ENCODE results near the gene EGLN3.
A peak's percentile ranks its signal among the peaks of the same experiment; 100 is the strongest.

Gene EGLN3

DNA sequence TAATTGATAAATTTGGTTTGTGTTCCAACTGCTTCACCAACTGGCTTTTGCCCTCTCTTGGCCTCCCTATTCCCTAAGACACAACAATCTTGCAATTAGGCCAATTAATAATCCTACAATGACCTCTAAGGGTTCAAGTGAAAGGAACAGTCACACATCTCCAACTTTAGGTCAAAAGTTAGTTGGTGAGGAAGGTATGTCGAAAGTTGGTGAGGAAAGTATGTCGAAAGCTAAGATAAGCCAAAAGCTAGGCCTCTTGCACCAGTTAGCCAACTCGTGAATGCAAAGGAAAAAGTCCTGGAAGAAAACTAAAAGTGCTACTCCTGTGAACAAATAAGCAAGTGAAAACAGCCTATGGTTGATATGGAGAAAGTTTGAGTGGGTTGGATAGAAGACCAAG, 32.6 kb downstream of the EGLN3 start:
- H3K27me3 ChIP-seq (ENCODE audit: insufficient read depth, low read length, poor library complexity), result no peaks in the 10 kb centered on the region
- H3K9ac ChIP-seq (ENCODE audit: low read depth, low read length), result no peak overlapping the region
- TF ChIP-seq EZH2 (IDR thresholded peaks at IDR 0.05; ENCODE audit: borderline replicate concordance, low read depth, low read length, severe bottlenecking), result no peak
- TF ChIP-seq, protein P1, sequence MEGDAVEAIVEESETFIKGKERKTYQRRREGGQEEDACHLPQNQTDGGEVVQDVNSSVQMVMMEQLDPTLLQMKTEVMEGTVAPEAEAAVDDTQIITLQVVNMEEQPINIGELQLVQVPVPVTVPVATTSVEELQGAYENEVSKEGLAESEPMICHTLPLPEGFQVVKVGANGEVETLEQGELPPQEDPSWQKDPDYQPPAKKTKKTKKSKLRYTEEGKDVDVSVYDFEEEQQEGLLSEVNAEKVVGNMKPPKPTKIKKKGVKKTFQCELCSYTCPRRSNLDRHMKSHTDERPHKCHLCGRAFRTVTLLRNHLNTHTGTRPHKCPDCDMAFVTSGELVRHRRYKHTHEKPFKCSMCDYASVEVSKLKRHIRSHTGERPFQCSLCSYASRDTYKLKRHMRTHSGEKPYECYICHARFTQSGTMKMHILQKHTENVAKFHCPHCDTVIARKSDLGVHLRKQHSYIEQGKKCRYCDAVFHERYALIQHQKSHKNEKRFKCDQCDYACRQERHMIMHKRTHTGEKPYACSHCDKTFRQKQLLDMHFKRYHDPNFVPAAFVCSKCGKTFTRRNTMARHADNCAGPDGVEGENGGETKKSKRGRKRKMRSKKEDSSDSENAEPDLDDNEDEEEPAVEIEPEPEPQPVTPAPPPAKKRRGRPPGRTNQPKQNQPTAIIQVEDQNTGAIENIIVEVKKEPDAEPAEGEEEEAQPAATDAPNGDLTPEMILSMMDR (IDR thresholded peaks at IDR 0.05; ENCODE audit: borderline replicate concordance, extremely low read depth, low read length, poor library complexity, severe bottlenecking), result no peak
- no peak overlapping the region for H2AFZ ChIP-seq (ENCODE audit: low read depth, low read length)
- H3K36me3 ChIP-seq (ENCODE audit: insufficient read depth, low read length), result peaks cover 17% of the 10 kb centered on the region
- H3K4me1 ChIP-seq (ENCODE audit: insufficient read depth, low read length), result peaks cover 30% of the 10 kb centered on the region
- H3K9me3 ChIP-seq (ENCODE audit: insufficient read depth, low read length, severe bottlenecking), result no peaks in the 10 kb centered on the region
- no peak overlapping the region for H3K4me2 ChIP-seq (ENCODE audit: insufficient read depth, low read length)
- no peaks in the 10 kb centered on the region for H4K20me1 ChIP-seq (ENCODE audit: insufficient read depth, low read length)
- DNase-seq (no peak), ATAC-seq (ENCODE audit: insufficient read depth, low read depth) (no peak)
- H3K27ac ChIP-seq (ENCODE audit: low read length), result no peak overlapping the region
- H3K4me3 ChIP-seq (ENCODE audit: low read depth in 1 of 2, low read length in 2 of 2), result no peak overlapping the region
- H3K79me2 ChIP-seq (ENCODE audit: insufficient read depth, low read length), result no peaks in the 10 kb centered on the region

DNA sequence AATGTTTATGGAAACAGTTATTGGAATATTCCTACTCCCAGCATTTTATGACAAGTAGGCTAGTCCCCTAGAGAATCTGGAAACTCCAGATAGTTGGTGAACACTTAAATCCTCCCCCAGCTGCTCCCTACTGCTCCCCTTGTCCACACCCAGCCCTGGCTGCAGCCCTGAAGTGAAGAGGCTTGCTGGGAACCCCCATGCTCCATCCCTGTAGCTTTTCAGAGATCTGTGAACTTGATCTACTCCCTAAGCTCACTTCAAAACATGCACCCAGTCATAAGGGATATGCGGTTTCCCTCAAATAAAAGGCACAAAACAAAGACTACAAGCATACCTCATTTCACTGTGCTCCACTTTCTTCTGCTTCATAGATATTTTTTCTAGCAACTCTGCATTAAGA, 33.2 kb downstream of the EGLN3 start:
- ATAC-seq (ENCODE audit: insufficient read depth, low read depth) (peak; percentile 66), DNase-seq (peak; percentile 19)
- Histone ChIP-seq H3K4me3 (ENCODE audit: low read depth in 1 of 2, low read length in 2 of 2) (no peak overlapping the region), H2AFZ (ENCODE audit: low read depth, low read length) (no peak overlapping the region), H3K36me3 (ENCODE audit: insufficient read depth, low read length) (peaks cover 11% of the 10 kb centered on the region), H3K4me1 (ENCODE audit: insufficient read depth, low read length) (peaks cover 30% of the 10 kb centered on the region), H3K27ac (ENCODE audit: low read length) (no peak overlapping the region), H3K9ac (ENCODE audit: low read depth, low read length) (no peak overlapping the region), H4K20me1 (ENCODE audit: insufficient read depth, low read length) (no peaks in the 10 kb centered on the region), H3K79me2 (ENCODE audit: insufficient read depth, low read length) (no peaks in the 10 kb centered on the region), H3K4me2 (ENCODE audit: insufficient read depth, low read length) (no peak overlapping the region), H3K9me3 (ENCODE audit: insufficient read depth, low read length, severe bottlenecking) (no peaks in the 10 kb centered on the region), H3K27me3 (ENCODE audit: insufficient read depth, low read length, poor library complexity) (no peaks in the 10 kb centered on the region)
- TF ChIP-seq EZH2 (IDR thresholded peaks at IDR 0.05; ENCODE audit: borderline replicate concordance, low read depth, low read length, severe bottlenecking), result no peak
- TF ChIP-seq, protein P1 (IDR thresholded peaks at IDR 0.05; ENCODE audit: borderline replicate concordance, extremely low read depth, low read length, poor library complexity, severe bottlenecking), result no peak

DNA sequence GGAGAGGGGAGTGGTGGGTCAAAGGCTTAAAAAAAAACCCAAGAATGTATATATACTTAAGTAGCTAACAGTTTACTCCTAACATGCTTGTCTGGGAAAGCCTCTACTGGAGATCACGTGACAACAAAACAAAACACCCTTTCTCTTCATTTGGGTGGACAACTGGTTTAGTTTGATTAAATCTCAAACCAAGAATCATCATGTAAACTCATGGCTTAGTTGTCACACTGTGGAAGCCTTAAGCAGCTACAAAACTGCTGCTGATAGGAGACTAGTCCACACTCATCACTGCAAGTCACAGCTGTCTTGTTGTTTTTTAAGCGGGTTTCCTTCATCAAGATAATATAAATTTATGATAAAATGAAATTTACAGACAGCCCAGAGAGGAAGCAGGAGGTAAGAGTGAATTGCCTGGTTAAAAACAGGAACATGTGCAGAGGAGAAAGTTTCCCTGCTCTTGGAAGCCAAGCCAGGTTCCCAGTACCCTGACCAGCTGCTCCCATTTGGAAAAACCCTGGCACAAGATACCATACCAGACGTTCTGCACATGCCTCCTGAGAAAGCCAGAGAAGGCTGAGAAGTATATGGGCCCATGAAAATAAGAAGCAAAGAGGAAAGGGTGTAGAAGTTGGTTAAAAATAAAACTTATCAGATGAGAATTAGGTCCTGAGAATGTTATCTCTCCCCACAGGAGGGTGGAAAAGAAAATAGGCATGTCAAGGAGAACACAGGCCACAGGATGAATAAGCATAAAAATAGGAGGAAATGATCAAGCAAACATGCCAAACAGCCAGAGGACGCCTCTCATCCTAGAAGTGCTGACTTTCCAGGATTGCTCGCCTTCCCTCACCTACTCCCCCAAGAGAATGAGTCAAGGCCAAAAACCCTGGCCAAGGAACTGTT, 34.0 kb downstream of the EGLN3 start:
- no peaks in the 10 kb centered on the region for H4K20me1 ChIP-seq (ENCODE audit: insufficient read depth, low read length)
- H3K36me3 ChIP-seq (ENCODE audit: insufficient read depth, low read length), result peaks cover 4% of the 10 kb centered on the region
- DNase-seq (no peak), ATAC-seq (ENCODE audit: insufficient read depth, low read depth) (no peak)
- no peak overlapping the region for H3K4me2 ChIP-seq (ENCODE audit: insufficient read depth, low read length)
- no peak overlapping the region for H2AFZ ChIP-seq (ENCODE audit: low read depth, low read length)
- H3K9me3 ChIP-seq (ENCODE audit: insufficient read depth, low read length, severe bottlenecking), result no peaks in the 10 kb centered on the region
- peaks cover 30% of the 10 kb centered on the region for H3K4me1 ChIP-seq (ENCODE audit: insufficient read depth, low read length)
- H3K4me3 ChIP-seq (ENCODE audit: low read depth in 1 of 2, low read length in 2 of 2), result no peak overlapping the region
- H3K9ac ChIP-seq (ENCODE audit: low read depth, low read length), result no peak overlapping the region
- H3K79me2 ChIP-seq (ENCODE audit: insufficient read depth, low read length), result no peaks in the 10 kb centered on the region
- H3K27ac ChIP-seq (ENCODE audit: low read length), result peak overlapping the region; percentile 5; the same call in 1 of the 2 replicates
- TF ChIP-seq EZH2 (IDR thresholded peaks at IDR 0.05; ENCODE audit: borderline replicate concordance, low read depth, low read length, severe bottlenecking), result no peak
- TF ChIP-seq, protein P1 (IDR thresholded peaks at IDR 0.05; ENCODE audit: borderline replicate concordance, extremely low read depth, low read length, poor library complexity, severe bottlenecking), result no peak
- H3K27me3 ChIP-seq (ENCODE audit: insufficient read depth, low read length, poor library complexity), result no peaks in the 10 kb centered on the region
